Iris pigment epithelial cell (primary cell): ENCODE measurements around the gene DARS1.

ENCODE experiments used
- DNase-seq: peaks from one replicate; pipeline ENCODE4 v3.0.0-alpha.2; 2011; ENCODE audit warnings: low read depth

The DARS1 gene

GRCh38 chr2:135985018-135985825, at the start of gene DARS1:
Gene DARS1, minus strand, starts transcription at chr2:135985626. Its CDS starts 158 bp downstream, at chr2:135985468.
- peak; percentile 90 for DNase-seq

- no peak for DNase-seq
Observed at GRCh38 chr2:136034629-136035028, 49.2 kb upstream of the DARS1 start.

- no peak for DNase-seq
Observed at GRCh38 chr2:136032817-136033535, 47.5 kb upstream of the DARS1 start.

- DNase-seq, result no peak
Observed at GRCh38 chr2:136032192-136032591, 46.8 kb upstream of the DARS1 start.

GRCh38 chr2:136031711-136032110, 46.3 kb upstream of the DARS1 start:
- DNase-seq, result no peak

GRCh38 chr2:136030406-136030805, 45.0 kb upstream of the DARS1 start:
- no peak for DNase-seq

- DNase-seq, result no peak
Observed at GRCh38 chr2:136029149-136029548, 43.7 kb upstream of the DARS1 start.

- DNase-seq, result no peak
Observed at GRCh38 chr2:136028001-136028400, 42.6 kb upstream of the DARS1 start.

GRCh38 chr2:136027112-136027511, 41.7 kb upstream of the DARS1 start:
- no peak for DNase-seq

- DNase-seq, result peak; percentile 68
Observed at GRCh38 chr2:136025057-136025973, 39.9 kb upstream of the DARS1 start.

- DNase-seq, result no peak
Observed at GRCh38 chr2:136024616-136025015, 39.2 kb upstream of the DARS1 start.

GRCh38 chr2:136024185-136024584, 38.8 kb upstream of the DARS1 start:
- no peak for DNase-seq

GRCh38 chr2:136023416-136023815, 38.0 kb upstream of the DARS1 start:
- DNase-seq, result no peak

- DNase-seq, result peak; percentile 41
Observed at GRCh38 chr2:136022396-136023146, 37.1 kb upstream of the DARS1 start.

- no peak for DNase-seq
Observed at GRCh38 chr2:136021976-136022375, 36.5 kb upstream of the DARS1 start.

- no peak for DNase-seq
Observed at GRCh38 chr2:136021406-136021805, 36.0 kb upstream of the DARS1 start.

- no peak for DNase-seq
Observed at GRCh38 chr2:136020831-136021230, 35.4 kb upstream of the DARS1 start.

GRCh38 chr2:136019825-136020224, 34.4 kb upstream of the DARS1 start:
- DNase-seq, result no peak

GRCh38 chr2:136019306-136019705, 33.9 kb upstream of the DARS1 start:
- DNase-seq, result no peak

GRCh38 chr2:136017786-136018185, 32.4 kb upstream of the DARS1 start:
- no peak for DNase-seq

GRCh38 chr2:136016836-136017235, 31.4 kb upstream of the DARS1 start:
- DNase-seq, result no peak

GRCh38 chr2:136016427-136016826, 31.0 kb upstream of the DARS1 start:
- no peak for DNase-seq
